T-helper 9 cell (primary cell): ENCODE results near the gene SPTY2D1.
"Not testable (repeated sequence)": the region's sequence is repeated elsewhere in the genome, so short reads cannot be mapped to it uniquely, and the experiment has no call there.

Experiments used
- DNase-seq: peaks from one replicate; pipeline ENCODE4 v3.0.0-alpha.2; 2020
- total RNA-seq, 2 donors: gene quantifications; one replicate each; lab custom pipeline; 2026; lab: John Stamatoyannopoulos, UW

Gene SPTY2D1
- total RNA-seq = 91.1 to 319 reads per million in 2 donors

DNA sequence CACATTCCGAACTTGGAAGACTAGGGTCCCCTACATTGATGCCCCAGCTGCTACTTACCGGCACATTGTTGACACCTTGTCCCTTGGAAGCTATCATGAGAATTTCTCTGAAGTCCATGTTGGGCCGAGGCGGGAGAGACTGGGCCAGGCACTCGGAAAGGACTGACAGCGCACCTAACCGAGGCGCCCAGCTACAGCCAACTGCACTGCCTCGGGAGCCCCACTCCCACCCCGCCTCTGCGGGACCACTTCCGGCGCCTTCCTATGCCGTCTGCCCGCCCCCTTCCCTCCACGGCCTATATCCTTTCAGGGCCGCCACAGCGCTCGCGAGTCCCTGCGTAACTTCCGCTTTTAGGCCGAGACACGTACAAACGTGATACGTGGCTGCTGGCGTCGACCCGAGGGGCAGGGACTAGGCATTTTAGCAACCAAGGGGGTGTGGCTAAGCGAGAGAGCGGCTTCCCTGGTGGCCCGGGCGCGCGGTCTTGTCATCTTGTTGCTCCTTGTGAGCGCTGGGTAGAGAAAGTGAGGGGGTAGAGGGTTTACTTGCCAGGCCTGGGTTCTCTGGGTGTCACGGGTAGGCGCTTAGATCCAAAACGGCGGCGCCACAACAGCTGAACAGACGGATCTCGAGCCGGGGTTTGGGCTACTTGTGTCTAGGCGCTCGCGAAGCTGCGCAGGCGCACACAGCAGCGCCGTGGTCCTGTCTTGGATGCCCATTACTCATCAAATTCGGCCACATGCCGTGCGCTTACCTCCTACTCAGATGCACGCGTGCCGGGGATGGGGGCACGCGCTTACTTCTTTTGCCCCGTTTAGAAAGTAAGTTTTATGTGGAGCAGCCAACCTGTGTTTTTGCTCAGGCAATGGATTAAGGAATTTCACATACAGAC lies at the start of gene SPTY2D1:
SPTY2D1 (minus strand) TSS at position 203 of the 893 bp plus-strand sequence; CDS start at position 118, 85 bp downstream.
- peak; percentile 94 for DNase-seq

- no peak for DNase-seq
These were observed 48.3 kb upstream of the SPTY2D1 start for GRCh38 chr11:18682466-18682865.

DNA sequence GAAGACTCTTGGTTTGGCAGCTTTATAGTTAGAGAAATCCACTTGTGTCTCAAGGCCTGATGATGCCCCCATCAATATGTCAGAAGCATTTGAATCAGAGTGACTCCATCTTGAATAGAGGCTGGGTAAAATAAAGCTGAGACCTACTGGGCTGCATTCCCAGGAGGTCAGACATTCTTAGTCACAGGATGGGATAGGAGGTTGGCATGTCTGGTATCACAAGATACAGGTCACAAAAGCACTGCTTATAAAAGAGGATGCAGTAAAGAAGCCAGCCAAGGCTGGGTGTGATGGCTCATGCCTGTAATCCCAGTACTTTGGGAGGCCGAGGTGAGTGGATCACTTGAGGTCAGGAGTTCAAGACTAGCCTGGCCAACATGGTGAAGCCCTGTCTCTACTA lies 47.8 kb upstream of the SPTY2D1 start:
- DNase-seq = not testable (repeated sequence)

DNA sequence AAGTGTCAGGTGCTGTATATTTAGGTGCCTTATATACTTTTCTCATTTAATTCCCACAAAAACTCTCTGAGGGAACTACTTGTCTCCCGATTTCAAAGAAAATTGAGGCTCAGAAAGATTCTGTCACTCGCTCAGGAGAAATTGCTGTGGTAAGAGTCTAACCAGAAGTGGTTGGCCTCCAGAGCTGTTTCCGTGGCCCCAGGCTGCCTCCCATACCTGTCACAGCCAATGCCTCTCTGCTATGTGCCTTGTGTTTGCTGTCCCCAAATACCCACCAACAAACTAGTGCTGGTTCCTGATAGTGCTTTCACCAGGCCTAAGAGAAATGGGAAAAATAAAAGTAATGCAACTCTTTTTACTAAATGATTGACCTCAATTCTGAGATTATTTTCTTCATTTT lies 43.4 kb upstream of the SPTY2D1 start:
- DNase-seq = no peak

DNA sequence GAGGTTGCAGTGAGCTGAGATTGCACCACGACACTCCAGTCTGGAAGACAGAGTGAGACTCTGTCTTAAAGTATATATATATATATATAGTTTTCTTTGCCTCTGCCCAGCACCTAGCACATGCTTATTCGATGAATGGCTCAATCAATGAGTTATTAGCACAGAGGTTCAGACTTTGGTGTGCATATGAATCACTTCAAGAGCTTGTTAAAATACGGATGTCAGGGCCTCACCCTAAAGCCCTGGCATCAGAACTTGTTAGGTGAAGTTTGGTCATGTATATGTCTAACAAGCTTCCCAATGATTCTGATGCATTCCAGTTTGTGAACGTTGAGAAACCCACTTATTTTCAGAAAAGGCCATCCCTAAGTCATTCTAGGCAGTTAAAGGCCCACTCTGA lies 42.7 kb upstream of the SPTY2D1 start:
- no peak for DNase-seq

DNA sequence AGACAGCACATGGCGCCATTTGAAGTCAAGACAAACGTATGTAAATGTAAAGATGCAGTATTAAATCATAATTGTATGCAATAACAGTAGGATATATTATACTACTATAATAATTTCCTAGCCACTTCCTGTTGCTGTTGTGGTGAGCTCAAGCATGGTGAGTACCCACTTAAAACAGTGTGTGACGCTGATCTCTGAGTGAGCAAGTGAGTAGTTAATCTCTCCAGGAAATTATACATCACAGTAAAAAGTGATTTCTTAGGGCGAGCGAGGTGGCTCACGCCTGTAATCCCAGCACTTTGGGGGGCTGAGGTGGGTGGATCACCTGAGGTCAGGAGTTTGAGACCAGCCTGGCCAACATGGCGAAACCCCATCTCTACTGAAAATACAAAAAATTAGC lies 38.1 kb upstream of the SPTY2D1 start:
- DNase-seq = peak; percentile 23

- DNase-seq = no peak
These were observed 37.1 kb upstream of the SPTY2D1 start for GRCh38 chr11:18671246-18671645.

DNA sequence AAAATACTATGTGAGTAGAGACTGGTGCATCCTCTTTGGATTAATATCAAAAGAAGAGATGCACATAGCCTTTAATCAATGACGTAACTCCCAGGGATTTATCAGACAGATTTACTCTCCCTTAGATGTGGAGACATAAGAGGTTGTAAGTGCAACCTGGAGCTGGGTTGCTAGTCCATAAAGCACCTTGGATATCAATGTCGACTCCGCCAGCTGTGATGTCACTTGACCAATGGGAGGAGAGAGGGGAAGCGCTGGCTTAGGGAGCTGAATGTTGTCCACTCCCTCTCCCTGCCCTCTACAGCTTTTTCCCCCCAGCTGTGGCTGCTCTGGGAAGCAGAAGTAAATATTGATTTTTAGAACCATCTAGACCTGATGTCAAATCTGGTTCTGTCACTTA lies 35.6 kb upstream of the SPTY2D1 start:
- no peak for DNase-seq

DNA sequence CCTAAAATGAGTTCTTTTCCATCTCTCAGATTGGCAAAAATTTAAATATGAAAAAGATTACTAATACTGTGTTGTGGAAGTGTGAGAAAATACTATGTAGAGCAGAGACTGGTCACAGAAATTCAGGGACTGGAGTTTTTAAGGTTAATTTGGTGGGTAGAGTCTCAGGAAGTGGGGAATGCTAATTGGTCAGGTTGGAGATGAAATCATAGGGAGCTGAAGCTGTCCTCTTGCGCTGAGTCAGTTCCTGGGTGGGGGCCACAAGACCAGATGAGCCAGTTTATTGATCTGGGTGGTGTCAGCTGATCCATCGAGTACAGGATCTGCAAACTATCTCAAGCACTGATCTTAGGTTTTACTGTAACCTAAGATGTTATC lies 35.1 kb upstream of the SPTY2D1 start:
- peak; percentile 4 for DNase-seq

DNA sequence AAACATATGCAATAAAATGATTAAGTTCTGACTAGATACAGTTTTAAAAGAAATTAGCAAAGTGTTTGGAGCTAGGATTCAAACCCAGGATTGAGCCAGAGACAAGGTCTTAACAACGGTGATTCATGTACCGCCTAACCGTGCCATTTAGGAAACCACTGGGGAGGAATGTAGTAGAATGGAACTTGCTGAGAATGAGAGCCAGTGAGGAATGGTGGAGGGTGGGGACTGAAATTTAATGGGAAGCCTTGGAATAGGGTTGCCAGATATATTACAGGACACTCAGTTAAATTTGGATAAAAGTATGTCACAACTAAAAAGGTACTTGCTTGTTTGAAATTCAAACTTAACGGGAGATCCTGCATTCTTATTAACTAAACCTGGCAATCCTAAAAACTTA lies 34.0 kb upstream of the SPTY2D1 start:
- no peak for DNase-seq

DNA sequence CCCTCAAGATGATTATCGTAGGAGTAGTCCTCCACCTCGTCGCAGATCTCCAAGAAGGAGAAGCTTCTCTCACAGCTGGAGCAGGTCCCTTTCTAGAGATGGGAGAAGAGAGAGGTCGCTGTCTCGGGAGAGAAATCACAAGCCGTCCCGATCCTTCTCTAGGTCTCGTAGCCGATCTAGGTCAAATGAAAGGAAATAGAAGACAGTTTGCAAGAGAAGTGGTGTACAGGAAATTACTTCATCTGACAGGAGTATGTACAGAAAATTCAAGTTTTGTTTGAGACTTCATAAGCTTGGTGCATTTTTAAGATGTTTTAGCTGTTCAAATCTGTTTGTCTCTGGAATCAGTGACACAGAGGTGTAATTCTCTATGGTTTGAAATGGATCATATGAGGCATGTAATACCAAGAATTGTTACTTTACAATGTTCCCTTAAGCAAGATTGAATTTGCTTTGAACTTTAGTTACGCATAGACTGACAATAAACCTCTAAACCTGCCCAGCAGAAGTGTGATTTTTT lies 31.3 kb upstream of the SPTY2D1 start:
- not testable (repeated sequence) for DNase-seq

DNA sequence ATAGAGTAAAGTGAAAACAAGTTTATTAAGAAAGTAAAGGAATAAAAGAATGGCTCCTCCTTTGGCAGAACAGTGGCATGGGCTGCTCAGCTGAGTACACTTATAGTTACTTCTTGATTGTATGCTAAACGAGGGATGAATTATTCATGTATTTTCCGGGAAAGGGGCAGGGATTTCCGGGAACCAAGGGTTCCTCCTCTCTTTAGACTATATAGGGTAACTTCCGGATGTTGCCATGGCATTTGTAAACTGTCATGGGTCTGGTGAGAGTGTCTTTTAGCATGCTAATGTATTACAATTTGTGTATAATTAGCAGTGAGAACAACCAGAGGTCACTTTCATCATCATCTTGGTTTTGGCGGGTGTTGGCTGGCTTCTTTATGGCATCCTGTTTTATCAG lies 23.5 kb upstream of the SPTY2D1 start:
- no peak for DNase-seq

DNA sequence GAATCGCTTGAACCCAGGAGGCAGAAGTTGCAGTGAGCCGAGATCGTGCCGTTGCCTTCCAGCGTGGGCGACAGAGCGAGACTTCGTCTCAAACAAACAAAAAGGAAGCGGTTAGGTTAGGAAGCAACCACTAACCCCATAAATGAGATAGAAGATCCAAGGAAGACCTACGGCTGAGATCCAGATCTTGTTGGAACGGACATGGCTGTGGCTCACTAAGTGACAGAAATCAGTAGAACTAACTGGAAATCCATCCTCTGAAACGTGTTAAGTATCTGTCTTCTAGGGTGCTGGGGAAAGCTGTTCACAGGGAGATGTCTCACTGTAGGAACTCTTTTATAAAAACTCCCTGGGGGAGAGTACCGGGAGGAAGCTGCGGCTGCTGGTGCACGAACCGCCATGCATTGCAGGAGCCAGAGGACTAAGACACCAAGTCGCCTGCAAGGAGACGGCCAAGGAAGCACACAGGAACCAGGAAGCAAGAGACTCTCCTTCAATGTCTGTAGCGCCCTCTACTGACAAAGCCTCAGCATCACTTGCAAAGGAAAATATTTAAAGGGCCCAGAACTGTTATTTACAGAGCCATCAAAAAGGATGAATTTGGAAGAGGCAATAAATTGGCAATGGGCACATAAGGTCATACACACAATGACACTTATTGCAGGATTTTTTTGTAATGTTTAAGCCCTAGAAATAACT lies 16.9 kb upstream of the SPTY2D1 start:
- peak; percentile 18 for DNase-seq

- no peak for DNase-seq
These were observed 16.2 kb upstream of the SPTY2D1 start for GRCh38 chr11:18650353-18650752.

- DNase-seq = not testable (repeated sequence)
These were observed 8.9 kb upstream of the SPTY2D1 start for GRCh38 chr11:18643034-18643433.

- no peak for DNase-seq
These were observed 7.5 kb upstream of the SPTY2D1 start for GRCh38 chr11:18641677-18642076.

GRCh38 chr11:18633256-18634139 lies 644 bp downstream of the SPTY2D1 start:
- DNase-seq = no peak

DNA sequence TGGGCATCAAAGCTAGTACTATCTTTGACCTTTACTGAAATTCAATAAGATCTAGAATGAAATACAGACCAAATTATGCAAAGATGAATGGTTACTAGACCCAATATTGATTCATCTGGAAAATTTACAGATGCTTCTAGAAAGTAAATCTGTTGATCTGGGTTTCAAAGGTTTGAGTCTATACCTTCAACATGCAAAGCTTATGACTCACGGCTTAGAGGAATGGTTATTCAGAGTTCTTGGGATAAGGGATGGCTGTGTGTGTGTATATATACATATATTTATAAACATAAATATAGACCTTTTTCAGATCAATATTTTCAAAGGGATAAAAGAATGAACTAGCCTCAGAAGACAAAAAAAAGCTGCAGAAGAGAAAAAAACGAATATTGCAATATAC lies 1.3 kb downstream of the SPTY2D1 start:
- no peak for DNase-seq

DNA sequence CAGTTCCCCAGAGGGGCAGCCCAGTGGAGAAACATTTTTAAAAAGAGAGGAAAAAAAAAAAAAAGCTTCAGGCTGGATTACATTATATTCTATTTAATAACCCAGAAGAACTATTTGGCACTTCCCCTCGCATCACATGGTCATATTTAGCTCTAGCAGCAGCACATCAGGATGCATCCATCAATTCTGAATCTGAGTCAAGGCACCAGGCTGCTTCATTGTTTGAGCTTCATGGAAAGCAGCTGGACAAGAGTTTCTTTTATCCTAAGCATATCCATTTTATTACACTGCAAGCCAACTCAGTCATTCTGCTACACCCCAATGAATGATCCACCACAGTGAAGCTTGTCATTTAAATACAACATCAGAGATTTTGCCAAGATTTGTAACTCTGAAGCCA lies 10.0 kb downstream of the SPTY2D1 start:
- DNase-seq = no peak

DNA sequence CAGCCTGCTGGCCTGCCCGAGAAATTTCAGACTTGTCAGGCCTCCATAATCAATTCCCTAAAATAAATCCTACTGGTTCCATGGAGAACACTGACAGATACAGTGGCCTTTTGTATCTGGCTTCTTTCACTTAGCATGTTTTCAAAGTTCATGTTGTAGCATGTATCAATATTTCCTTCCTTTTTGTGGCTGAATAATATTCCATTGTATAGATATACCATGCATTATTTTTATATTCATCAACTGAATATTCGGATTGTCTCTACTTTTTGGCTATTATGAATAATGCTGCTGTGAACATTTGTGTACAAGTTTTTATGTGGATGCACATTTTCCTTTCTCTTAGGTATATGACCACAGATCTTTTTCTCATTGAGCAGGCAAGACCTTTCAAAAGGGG lies 10.4 kb downstream of the SPTY2D1 start:
- DNase-seq = no peak

- DNase-seq = no peak
These were observed 15.7 kb downstream of the SPTY2D1 start for GRCh38 chr11:18618342-18619025.

DNA sequence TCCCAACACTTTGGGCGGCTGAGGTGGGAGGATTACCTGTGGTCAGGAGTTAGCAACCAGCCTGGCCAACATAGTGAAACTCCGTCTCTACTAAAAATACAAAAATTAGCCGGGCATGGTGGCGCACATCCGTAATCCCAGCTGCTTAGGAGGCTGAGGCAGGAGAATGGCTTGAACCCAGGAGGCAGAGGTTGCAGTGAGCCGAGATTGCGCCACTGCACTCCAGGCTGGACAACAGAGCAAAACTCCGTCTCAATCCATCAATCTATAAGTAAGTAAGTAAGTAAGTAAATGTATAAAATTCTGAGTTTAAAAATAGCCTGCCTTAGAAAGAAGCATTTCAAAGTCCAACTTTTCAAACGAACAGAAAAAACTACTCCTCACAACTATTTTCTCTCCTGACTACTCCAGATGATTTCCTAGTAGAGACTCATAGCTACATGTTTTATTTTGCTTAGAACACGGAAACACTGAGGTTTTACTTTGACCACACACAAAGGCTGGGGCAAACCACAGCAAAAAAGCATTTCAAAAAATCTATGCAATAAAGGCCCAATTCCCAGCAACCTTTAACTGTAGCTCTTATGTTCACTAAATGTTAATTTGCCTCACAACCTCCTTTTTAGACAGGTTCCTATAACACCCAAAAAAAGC lies 16.3 kb downstream of the SPTY2D1 start:
- DNase-seq = peak; percentile 17
